ENCODE data around the gene MTCL1.

Gene MTCL1

DNA sequence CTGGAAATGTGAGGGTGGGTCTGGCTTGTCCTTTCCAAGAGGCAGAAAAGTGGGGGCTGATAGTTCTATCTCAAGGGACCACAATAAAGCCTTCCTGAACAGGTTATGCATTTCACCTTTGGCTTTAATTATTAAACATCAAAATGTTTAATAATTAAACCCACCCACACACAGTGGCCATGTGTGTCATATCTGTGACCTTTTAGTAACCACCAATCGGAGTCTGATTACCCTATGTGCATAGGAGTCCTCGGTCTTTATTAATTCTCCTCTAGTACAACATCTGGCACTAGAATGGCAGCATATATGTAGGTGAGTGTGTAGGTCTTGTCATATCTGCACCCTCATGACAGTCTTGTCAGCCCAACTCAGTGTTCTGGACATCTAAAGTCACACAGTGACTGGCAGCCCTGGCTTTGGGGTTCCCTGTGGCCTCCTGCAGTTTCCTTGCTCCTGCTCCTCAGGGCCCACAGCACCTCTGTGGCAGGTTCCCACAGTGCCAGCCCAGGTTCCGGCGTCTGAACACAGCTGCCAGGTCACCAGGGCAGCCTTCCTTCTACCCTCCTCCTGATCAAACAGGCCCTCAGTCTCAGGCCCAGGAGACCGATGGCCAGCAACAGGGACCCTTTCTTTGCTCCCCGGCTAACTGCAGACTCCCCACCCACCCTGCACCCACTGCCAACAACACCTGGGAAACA is 100.9 kb downstream of the MTCL1 start:
- no peak for DNase-seq (ENCODE audit: low read depth in 1 of 2, low spot score in 1 of 2)

DNA sequence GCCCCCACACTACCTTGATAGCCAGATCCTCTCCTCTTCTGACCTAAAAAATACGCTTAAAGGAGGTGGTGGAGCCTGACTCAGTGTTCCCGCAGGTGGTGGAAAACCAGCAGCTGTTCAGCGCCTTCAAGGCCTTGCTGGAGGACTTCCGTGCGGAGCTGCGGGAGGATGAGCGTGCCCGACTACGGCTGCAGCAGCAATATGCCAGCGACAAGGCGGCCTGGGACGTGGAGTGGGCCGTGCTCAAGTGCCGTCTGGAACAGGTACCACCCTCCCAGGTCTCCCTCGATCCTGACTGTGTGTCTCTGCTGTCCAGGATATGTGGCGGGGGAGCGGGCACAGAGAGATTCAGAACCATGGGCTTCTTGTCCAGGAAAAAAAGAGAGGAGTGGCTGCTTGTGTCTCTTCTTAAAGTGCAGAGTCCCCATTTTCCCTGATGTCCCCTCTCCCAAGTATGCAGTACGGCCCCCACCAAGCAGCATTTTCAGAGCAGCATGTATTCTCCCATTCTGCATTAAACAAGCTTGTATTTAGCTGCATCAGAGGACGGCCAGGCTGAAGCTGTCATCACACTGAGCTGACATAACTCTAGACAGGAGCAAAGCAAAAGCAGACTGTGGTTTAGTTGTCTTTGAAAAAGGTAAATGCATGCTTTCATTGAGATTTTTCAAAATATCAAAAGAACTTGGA is 101.6 kb downstream of the MTCL1 start:
- no peak for DNase-seq (ENCODE audit: low read depth in 1 of 2, low spot score in 1 of 2)

DNA sequence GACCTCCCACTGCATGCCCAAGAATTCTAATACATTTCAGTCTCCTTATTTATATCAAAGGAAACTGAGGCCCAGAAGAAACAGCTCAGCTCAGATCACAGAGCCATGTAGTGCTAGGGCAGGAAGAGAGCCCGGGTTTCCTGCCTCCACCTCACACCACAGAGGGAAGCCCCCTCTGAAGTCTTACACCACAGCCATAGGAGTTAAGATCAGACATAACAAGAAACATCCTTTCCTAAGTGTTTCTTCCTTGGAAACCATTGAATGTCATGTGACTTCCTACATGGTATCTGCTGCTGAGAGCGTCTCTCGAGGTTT is 102.1 kb downstream of the MTCL1 start:
- DNase-seq (ENCODE audit: low read depth in 1 of 2, low spot score in 1 of 2) = no peak

DNA sequence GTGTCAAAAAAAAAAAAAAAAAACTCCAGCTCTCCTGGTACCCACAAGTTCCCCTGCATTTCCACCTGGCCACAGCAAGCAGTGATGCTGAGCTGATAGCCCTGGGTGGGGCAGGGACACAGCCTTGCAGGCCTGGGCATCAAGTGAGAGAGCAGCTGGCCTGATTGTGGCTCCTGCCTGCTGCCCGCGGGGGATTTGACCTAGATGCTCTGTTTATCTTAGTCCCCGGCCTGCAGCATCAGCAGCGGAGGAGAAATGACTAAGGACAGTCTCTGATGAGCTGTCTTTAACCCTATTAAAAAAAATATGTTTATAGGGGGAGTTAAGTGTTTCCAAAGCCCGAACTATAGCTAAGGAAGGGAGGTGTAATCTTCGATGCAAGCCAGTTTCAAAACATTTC is 102.6 kb downstream of the MTCL1 start:
- DNase-seq (ENCODE audit: low read depth in 1 of 2, low spot score in 1 of 2) = no peak

DNA sequence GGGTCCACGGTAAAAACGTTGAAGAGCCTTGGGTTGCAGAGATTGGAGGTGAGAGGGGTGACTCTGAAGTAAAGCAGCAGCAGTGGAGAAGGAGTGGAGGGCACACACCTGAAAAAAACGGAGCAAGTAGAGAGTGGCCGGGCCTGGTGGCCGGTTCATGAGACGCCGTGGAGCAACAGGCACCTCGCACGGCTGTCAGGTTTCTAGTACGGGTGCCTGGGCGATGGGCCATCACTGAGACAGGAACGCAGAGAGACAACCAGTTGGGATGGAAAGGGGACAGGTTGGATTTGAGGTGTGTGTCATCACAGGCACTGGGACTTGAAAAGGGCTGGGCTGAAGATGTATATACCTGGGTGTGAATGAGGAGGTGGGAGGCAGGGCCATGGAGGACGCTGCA is 104.2 kb downstream of the MTCL1 start:
- no peak for DNase-seq (ENCODE audit: low read depth in 1 of 2, low spot score in 1 of 2)

DNA sequence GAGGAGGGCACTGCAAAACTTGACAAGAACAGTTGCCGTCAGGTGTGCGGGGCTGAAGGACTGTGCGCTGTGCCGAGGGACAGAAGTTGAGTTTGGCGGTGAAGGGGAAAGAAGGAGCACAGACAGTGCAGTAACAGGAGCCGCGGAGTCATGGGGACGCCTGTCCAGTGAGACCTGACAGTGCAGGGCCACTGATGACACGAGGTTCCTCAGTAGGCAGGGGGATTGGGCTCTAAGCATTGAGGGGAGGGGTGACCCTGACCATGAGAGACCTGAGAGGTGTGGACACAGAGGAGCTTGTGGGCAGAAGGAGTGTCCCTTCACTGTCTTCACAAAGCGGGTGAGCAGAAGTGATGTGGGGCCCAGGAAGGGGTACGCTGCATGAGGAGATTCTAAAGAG is 104.8 kb downstream of the MTCL1 start:
- no peak for DNase-seq (ENCODE audit: low read depth in 1 of 2, low spot score in 1 of 2)

DNA sequence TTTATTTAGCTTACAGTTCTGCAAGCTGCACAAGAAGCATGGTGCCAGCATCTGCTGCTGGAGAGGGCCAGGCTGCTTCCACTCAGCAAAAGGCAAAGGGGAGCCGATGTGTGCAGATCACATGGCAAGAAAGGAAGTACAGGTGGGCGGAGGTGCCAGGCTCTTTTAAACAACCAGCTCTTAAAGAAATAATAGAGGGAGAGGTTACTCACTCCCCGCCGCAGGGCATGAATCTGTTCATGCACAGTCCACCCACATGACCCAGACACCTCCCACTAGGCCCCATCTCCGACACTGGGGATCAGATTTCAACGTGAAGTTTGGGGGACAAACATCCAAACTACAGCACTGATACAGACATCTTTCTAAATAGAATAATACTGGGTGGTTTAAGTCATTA is 105.8 kb downstream of the MTCL1 start:
- DNase-seq (ENCODE audit: low read depth in 1 of 2, low spot score in 1 of 2) = no peak

DNA sequence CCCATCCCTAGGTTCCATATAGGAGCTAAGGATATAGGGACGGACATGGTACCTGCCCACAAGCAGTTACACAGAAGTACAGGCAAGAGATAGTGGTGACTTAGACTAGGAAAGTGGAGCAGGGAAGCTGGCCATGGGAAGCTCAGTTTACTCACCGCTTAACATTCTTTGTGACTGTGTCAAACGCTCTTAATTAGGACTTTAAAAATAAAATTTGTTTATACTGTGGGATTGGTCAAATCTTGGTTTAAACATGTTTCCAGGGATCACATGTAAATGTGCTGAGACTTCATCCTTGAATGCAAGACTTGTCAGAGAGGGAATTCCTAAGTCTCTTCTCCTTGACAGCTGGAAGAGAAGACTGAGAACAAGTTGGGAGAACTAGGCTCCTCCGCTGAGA is 107.3 kb downstream of the MTCL1 start:
- DNase-seq (ENCODE audit: low read depth in 1 of 2, low spot score in 1 of 2) = no peak

DNA sequence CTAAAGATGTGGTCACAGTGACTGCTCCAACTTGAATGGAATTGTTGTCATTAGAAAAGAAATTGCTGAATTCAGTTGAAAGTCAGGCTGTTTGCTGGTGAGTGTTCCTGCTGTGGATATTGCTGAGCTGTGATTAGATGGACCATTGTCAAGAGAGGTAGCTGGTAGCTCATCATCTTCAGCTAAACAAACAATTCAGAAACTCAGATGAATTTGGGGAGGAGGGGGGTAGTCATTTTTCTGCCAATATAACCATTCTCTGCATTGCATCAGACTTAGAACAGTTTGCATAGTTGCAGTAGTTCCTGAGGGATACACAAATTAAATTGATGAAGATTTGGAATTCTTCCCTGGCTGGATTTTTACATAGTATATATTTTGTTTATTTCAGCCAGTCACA is 108.3 kb downstream of the MTCL1 start:
- no peak for DNase-seq (ENCODE audit: low read depth in 1 of 2, low spot score in 1 of 2)

DNA sequence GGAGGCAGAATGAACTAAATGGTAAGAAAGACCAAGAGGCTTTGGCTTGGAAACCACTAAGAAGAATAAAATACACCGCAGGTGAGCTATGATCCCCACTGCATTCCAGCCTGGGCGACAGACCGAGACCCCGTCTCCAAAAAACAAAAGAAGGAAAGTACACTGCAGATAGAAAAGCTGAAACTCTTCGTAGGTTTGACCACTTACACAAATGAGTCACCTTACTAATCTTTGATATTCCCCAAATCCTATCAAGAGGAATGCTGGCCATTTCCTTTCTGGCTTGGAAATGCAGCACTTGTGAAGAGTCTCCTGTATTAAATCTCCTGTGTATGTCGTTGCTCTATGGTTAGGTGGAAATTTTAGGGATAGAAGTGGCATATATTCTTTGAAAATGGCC is 108.8 kb downstream of the MTCL1 start:
- DNase-seq (ENCODE audit: low read depth in 1 of 2, low spot score in 1 of 2) = no peak

DNA sequence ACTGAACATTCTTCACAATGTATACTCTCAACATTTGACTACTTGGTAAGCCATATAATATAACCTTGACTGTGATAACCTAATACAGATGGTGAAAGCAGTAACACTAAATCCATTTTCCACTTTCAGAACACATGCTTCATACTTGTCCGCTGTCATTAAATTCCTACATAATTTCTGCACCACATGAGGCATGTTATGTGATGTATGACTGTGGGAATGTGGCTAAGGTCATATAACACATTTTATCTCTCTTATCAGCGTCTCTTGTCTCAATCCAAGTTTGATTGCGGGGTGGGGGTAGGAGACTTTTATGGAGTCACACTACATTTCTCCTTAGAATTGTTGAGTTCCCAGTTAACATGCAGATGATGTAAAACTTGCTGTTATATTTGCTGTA is 110.9 kb downstream of the MTCL1 start:
- DNase-seq (ENCODE audit: low read depth in 1 of 2, low spot score in 1 of 2) = no peak

DNA sequence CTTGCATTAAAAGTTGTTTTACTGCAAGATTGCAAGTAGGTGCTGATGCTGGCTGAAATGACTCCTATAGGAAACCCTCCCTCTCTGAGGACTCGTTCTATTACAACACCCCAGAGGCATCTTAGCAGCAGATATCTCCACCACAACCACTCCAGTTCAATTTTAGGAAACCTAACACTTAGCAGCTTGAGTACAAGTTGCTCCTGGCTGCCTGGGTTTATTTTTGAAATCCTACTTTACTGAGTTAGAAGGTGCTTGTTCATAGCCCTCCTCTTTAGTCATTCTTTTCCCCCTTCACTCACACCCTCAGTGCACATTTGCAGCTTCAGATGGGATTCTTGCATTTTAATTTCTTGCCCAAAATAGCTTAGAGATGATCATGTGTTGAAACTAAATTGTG is 111.5 kb downstream of the MTCL1 start:
- no peak for DNase-seq (ENCODE audit: low read depth in 1 of 2, low spot score in 1 of 2)

DNA sequence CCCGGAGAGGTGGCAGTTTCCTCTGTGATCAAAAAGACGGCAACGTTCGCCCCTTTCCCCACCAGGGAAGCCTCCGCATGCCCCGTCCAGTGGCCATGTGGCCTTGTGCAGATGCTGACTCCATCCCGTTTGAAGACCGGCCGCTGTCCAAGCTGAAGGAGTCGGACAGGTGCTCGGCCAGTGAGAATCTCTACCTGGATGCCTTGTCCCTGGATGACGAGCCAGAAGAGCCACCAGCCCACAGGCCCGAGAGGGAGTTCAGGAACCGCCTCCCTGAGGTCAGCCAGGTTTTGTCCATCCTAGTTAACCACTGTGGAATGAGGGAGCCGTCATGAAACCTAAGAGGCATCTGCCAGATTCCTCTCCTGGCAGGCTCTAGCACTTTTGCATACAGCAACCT is 113.6 kb downstream of the MTCL1 start:
- DNase-seq (ENCODE audit: low read depth in 1 of 2, low spot score in 1 of 2) = no peak

DNA sequence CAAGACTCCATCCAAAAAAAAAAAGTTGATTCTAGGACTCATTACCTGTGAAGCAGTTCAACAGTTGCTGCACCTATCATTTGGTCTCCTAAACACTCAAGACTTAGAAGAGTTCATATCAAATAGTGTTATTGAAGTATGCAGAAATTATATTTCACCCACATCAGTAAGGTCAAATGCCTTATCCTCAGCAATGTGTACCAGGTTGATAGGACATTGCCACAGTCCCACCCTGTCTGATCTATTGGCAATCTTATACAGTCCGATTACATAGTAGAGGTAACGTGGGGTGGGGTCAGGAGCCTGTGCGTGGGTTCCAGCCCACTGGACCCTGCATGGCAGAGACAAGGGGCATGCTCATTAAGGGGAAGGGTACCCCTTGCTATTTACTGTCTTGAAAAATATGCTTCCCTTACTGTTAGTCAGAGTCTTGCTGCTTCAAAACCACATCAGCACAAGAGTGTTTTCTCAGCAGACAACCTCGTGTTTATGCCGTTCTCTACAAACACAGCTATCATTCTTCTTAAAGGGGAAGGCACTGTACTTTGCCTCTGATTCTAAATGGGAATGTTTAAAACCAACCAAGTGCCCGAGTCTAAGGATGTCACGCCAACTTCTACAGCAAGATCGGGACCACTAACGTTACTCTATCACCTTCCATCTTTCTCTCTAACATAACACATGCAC is 115.2 kb downstream of the MTCL1 start:
- no peak for DNase-seq (ENCODE audit: low read depth in 1 of 2, low spot score in 1 of 2)

DNA sequence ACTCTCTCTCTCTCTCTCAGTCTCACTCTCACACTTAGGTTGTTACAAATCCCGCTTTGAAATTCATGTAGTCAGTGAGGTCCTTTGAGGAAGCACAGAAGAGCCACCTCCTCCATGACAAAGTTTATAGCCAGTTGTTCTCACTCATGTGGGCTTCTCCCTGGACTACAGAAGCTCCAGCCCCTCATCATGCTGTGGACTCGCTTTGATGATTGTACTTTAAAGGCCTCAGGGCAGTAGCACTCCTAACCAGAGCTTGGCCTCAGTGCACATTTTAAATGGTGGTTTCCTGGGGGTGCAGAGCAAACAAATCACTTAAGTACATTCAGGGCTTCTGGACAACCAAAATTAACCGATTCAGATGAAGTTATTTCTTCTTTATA is 115.7 kb downstream of the MTCL1 start:
- DNase-seq (ENCODE audit: low read depth in 1 of 2, low spot score in 1 of 2) = no peak

DNA sequence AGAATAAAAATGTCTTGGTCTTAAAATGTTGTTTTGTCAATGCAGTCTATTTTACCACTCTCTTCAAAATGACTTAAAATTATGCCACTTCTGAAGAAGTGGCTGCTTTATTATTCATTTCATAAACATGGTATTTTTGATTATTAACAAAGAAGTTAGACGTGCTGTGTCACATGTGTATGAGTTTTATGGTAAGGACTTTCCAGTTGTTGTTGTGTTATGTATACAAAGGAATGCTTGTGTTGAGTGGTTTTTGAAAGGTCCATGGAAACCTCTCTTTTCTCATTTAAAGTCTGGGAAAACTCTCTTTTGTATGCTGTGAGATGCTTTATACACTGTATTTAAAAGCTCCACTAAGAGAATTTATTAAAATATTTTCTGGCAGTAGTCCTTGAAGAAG is 116.2 kb downstream of the MTCL1 start:
- DNase-seq (ENCODE audit: low read depth in 1 of 2, low spot score in 1 of 2) = no peak

DNA sequence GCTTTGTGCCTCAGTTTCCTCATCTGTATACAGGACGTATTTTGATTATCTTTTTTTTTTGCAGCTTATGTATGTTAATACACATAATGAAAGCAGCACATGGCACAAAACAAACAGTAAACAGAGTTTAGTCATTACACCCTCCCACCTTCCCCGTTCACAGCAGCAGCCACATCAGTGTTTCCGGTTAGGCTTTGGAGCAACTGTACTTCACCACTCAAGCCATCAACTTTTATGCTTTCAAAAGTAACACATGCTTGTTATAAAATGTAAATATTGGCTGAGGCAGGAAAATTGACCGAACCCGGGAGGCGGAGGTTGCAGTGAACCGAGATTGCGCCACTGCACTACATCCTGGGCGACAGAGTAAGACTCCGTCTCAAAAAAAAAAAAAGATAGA is 117.3 kb downstream of the MTCL1 start:
- DNase-seq (ENCODE audit: low read depth in 1 of 2, low spot score in 1 of 2) = no peak

DNA sequence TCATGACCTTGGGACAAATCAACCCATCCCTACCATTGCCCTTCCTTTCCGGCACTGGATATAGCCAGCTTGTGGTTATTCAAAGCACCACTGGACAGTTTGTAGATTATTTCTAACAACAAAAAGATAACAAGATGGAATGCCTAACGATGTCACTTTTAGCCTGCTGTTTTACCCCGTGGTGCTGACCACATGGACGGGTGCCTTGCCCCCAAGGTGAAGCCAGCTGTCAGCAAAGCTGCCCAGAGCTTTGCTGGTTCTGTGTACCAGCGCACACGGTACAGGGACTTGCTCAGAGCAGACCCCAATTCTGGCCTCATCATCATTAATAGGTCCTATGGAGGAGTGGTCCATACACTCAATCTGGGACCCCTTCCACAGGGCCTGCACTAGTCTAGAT is 118.2 kb downstream of the MTCL1 start:
- no peak for DNase-seq (ENCODE audit: low read depth in 1 of 2, low spot score in 1 of 2)

DNA sequence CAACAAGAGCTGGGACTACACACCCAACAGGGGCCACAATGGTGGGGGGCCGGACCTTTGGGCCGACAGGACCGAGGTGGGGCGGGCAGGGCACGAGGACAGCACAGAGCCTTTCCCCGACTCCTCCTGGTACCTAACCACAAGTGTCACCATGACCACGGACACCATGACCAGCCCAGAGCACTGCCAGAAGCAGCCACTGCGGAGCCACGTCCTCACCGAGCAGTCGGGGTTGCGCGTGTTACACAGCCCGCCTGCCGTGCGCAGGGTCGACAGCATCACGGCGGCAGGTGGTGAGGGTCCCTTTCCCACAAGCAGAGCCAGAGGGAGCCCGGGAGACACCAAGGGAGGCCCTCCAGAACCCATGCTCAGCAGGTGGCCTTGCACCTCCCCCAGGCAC is 119.5 kb downstream of the MTCL1 start:
- no peak for DNase-seq (ENCODE audit: low read depth in 1 of 2, low spot score in 1 of 2)

DNA sequence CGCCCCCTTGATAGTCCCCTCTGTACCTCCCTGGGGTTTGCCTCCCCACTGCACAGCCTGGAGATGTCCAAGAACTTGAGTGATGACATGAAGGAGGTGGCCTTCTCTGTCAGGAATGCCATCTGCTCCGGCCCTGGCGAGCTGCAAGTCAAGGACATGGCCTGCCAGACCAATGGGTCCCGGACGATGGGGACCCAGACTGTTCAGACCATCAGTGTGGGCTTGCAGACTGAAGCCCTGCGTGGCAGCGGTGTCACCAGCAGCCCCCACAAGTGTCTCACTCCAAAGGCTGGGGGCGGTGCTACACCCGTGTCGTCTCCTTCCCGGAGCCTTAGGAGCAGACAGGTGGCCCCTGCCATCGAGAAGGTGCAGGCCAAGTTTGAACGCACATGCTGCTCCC is 119.9 kb downstream of the MTCL1 start:
- DNase-seq (ENCODE audit: low read depth in 1 of 2, low spot score in 1 of 2) = no peak

DNA sequence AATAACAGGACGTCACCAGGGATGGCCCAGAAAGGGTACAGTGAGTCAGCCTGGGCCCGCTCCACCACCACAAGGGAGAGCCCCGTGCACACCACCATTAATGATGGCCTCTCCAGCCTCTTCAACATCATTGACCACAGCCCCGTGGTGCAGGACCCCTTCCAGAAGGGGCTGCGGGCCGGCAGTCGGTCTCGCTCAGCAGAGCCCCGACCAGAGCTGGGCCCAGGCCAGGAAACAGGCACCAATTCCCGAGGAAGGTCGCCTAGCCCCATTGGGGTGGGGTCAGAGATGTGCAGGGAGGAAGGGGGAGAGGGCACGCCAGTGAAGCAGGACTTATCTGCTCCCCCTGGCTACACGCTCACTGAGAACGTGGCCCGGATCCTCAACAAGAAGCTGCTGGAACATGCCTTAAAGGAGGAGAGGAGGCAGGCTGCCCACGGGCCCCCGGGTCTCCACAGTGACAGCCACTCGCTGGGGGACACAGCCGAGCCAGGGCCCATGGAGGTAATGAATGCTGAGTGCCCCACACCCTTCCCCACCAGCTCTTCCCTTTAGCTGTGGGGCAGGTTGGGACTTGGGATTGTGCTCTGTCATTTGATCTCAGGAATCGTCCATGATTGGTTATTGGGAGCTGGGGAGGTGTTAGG is 120.5 kb downstream of the MTCL1 start:
- no peak for DNase-seq (ENCODE audit: low read depth in 1 of 2, low spot score in 1 of 2)

DNA sequence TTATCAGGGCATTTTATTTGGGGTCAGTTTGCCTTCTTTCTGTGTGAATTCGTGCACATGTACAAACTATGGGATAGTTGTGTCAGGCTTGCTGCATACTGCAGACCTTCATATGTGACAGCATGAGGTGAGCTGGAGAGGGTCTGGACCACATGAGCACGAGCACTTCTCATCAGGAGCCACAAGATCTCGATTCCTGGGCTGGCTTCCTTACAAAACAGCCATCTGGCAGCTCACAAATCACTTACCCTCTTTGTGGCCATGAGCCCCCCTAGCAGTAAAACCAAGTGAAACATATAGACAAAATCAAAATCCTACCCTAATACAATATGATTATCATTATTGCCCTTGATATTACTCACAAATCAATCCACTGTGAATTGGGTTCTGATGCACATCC is 121.2 kb downstream of the MTCL1 start:
- DNase-seq (ENCODE audit: low read depth in 1 of 2, low spot score in 1 of 2) = no peak

Data from activated T-helper 1 cell treated with anti-CD3 and anti-CD28 coated beads, Interleukin-2, amount 50 U/mL, for 16 hours (primary cell).